MM.1S (cell line): Measurements from ENCODE around the gene TSC22D4.
A peak's percentile ranks its signal among the peaks of the same experiment; 100 is the strongest.

Experiments used
- DNase-seq: peaks from one replicate; pipeline ENCODE4 v3.0.0-alpha.2; 2015
- H2AFZ ChIP-seq: fragments of 300-600 bp; sonication (generic); 2 replicates; pipeline ENCODE4 v1.6.0; 2016; ENCODE audit warnings: antibody characterized with exemption, low read length
- H3F3A ChIP-seq: fragments of 300-600 bp; sonication (generic); 2 replicates; pipeline ENCODE4 v1.6.1; 2016; ENCODE audit warnings: mild to moderate bottlenecking, antibody characterized with exemption, low read length, moderate library complexity, mixed read lengths; ENCODE audit not compliant: insufficient read depth
- H3K27ac ChIP-seq: fragments of 300-600 bp; sonication (generic); 2 replicates; pipeline ENCODE4 v1.5.1; 2016; ENCODE audit warnings: mild to moderate bottlenecking, low read length
- H3K27me3 ChIP-seq: fragments of 300-600 bp; sonication (generic); replicated peaks from 2 replicates; pipeline ENCODE4 v1.6.0; 2016; ENCODE audit warnings: low read length; ENCODE audit not compliant: insufficient read depth
- H3K36me3 ChIP-seq: fragments of 300-600 bp; sonication (generic); replicated peaks from 2 replicates; pipeline ENCODE4 v1.6.1; 2016; ENCODE audit warnings: mild to moderate bottlenecking, low read length, mixed read lengths; ENCODE audit not compliant: insufficient read depth
- H3K4me1 ChIP-seq: fragments of 300-600 bp; sonication (generic); 2 replicates; pipeline ENCODE4 v1.6.1; 2016; ENCODE audit warnings: low read length, mixed read lengths
- H3K4me2 ChIP-seq: fragments of 300-600 bp; sonication (generic); 2 replicates; pipeline ENCODE4 v1.6.0; 2016; ENCODE audit warnings: low read depth, low read length
- H3K4me3 ChIP-seq: fragments of 300-600 bp; sonication (generic); 2 replicates; pipeline ENCODE4 v1.5.1; 2016; ENCODE audit warnings: low read length, mixed read lengths
- H3K79me2 ChIP-seq: fragments of 300-600 bp; sonication (generic); 2 replicates; pipeline ENCODE4 v1.6.1; 2016; ENCODE audit warnings: mixed run types, low read length, mixed read lengths
- H3K9ac ChIP-seq: fragments of 300-600 bp; sonication (generic); 2 replicates; pipeline ENCODE4 v1.6.1; 2016; ENCODE audit warnings: low read length, mixed read lengths
- H3K9me2 ChIP-seq: fragments of 300-600 bp; sonication (generic); replicated peaks from 2 replicates; pipeline ENCODE4 v1.6.1; 2016; ENCODE audit warnings: mild to moderate bottlenecking, low read length, mixed read lengths; ENCODE audit not compliant: insufficient read depth
- H3K9me3 ChIP-seq: fragments of 300-600 bp; sonication (generic); replicated peaks from 2 replicates; pipeline ENCODE4 v1.6.1; 2016; ENCODE audit warnings: mild to moderate bottlenecking, low read length, mixed read lengths; ENCODE audit not compliant: insufficient read depth
- H4K20me1 ChIP-seq: fragments of 300-600 bp; sonication (generic); 2 replicates; pipeline ENCODE4 v1.6.1; 2016; ENCODE audit warnings: mild to moderate bottlenecking, low read length, moderate library complexity, mixed read lengths; ENCODE audit not compliant: insufficient read depth
- EZH2 ChIP-seq: fragments of 300-600 bp; sonication (generic); optimal IDR thresholded peaks from 2 replicates; pipeline ENCODE3; 2017; ENCODE audit warnings: low read depth, mild to moderate bottlenecking, antibody characterized with exemption, low read length, mixed read lengths
- EZH2phosphoT487 ChIP-seq: fragments of 300-600 bp; sonication (generic); IDR thresholded peaks from 2 replicates; pipeline ENCODE4 v1.6.1; 2018; ENCODE audit warnings: antibody characterized with exemption, low read length
- TF ChIP-seq, protein P1 (sequence below): fragments of 300-600 bp; sonication (generic); IDR thresholded peaks from 2 replicates; pipeline ENCODE4 v1.5.1; 2016; ENCODE audit warnings: antibody characterized with exemption, low read length, mixed read lengths

TSC22D4 gene

GRCh38 chr7:100425347-100425746, 53.7 kb downstream of the TSC22D4 start:
- peaks cover 17% of the 10 kb centered on the region for H3F3A ChIP-seq
- no peaks in the 10 kb centered on the region for H4K20me1 ChIP-seq
- H3K27ac ChIP-seq = no peak overlapping the region
- H3K9me2 ChIP-seq = no peaks in the 10 kb centered on the region
- no peak for DNase-seq
- TF ChIP-seq EZH2phosphoT487 (no peak), EZH2 (no peak)
- TF ChIP-seq, protein P1, sequence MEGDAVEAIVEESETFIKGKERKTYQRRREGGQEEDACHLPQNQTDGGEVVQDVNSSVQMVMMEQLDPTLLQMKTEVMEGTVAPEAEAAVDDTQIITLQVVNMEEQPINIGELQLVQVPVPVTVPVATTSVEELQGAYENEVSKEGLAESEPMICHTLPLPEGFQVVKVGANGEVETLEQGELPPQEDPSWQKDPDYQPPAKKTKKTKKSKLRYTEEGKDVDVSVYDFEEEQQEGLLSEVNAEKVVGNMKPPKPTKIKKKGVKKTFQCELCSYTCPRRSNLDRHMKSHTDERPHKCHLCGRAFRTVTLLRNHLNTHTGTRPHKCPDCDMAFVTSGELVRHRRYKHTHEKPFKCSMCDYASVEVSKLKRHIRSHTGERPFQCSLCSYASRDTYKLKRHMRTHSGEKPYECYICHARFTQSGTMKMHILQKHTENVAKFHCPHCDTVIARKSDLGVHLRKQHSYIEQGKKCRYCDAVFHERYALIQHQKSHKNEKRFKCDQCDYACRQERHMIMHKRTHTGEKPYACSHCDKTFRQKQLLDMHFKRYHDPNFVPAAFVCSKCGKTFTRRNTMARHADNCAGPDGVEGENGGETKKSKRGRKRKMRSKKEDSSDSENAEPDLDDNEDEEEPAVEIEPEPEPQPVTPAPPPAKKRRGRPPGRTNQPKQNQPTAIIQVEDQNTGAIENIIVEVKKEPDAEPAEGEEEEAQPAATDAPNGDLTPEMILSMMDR = no peak
- peaks cover 27% of the 10 kb centered on the region for H3K4me1 ChIP-seq
- no peaks in the 10 kb centered on the region for H3K9me3 ChIP-seq
- H3K4me3 ChIP-seq = no peak overlapping the region
- H3K27me3 ChIP-seq = no peaks in the 10 kb centered on the region
- no peak overlapping the region for H3K9ac ChIP-seq
- no peak overlapping the region for H2AFZ ChIP-seq
- H3K36me3 ChIP-seq = no peaks in the 10 kb centered on the region
- H3K79me2 ChIP-seq = peaks cover 8% of the 10 kb centered on the region
- H3K4me2 ChIP-seq = no peak overlapping the region

- H3K4me1 ChIP-seq = peaks cover 40% of the 10 kb centered on the region
- no peaks in the 10 kb centered on the region for H3K9me3 ChIP-seq
- no peak for TF ChIP-seq EZH2phosphoT487
- TF ChIP-seq EZH2 = no peak
- TF ChIP-seq, protein P1 = no peak
- peak overlapping the region; percentile 45; the same call in 1 of the 2 replicates for H3K27ac ChIP-seq
- H3K36me3 ChIP-seq = no peaks in the 10 kb centered on the region
- H3K4me2 ChIP-seq = peak overlapping the region; percentile 6; the same call in 1 of the 2 replicates
- no peaks in the 10 kb centered on the region for H3K9me2 ChIP-seq
- H3F3A ChIP-seq = peaks cover 18% of the 10 kb centered on the region
- no peaks in the 10 kb centered on the region for H3K27me3 ChIP-seq
- H4K20me1 ChIP-seq = no peaks in the 10 kb centered on the region
- peak overlapping the region; percentile 0; the same call in 1 of the 2 replicates for H2AFZ ChIP-seq
- H3K9ac ChIP-seq = no peak overlapping the region
- no peaks in the 10 kb centered on the region for H3K79me2 ChIP-seq
- no peak for DNase-seq
- no peak overlapping the region for H3K4me3 ChIP-seq
Measured at GRCh38 chr7:100423315-100423714, 55.7 kb downstream of the TSC22D4 start.

GRCh38 chr7:100419660-100420226, 59.3 kb downstream of the TSC22D4 start:
- H3K79me2 ChIP-seq = no peaks in the 10 kb centered on the region
- H3K4me3 ChIP-seq = no peak overlapping the region
- peaks cover 9% of the 10 kb centered on the region for H3F3A ChIP-seq
- TF ChIP-seq, protein P1 = no peak
- no peak for TF ChIP-seq EZH2phosphoT487
- TF ChIP-seq EZH2 = no peak
- peaks cover 28% of the 10 kb centered on the region for H3K4me1 ChIP-seq
- peak overlapping the region; percentile 28; the same call in 1 of the 2 replicates for H3K4me2 ChIP-seq
- H3K9me3 ChIP-seq = no peaks in the 10 kb centered on the region
- H3K27ac ChIP-seq = peak overlapping the region; percentile 8; the same call in 1 of the 2 replicates
- H2AFZ ChIP-seq = 0 out of 2 replicates have a peak overlapping the region, but pooled peaks have one; percentile 27
- H3K9me2 ChIP-seq = no peaks in the 10 kb centered on the region
- no peaks in the 10 kb centered on the region for H3K27me3 ChIP-seq
- no peaks in the 10 kb centered on the region for H4K20me1 ChIP-seq
- no peak overlapping the region for H3K9ac ChIP-seq
- DNase-seq = no peak
- H3K36me3 ChIP-seq = no peaks in the 10 kb centered on the region
